ENCODE data around the gene CEMIP.

The CEMIP gene

DNA sequence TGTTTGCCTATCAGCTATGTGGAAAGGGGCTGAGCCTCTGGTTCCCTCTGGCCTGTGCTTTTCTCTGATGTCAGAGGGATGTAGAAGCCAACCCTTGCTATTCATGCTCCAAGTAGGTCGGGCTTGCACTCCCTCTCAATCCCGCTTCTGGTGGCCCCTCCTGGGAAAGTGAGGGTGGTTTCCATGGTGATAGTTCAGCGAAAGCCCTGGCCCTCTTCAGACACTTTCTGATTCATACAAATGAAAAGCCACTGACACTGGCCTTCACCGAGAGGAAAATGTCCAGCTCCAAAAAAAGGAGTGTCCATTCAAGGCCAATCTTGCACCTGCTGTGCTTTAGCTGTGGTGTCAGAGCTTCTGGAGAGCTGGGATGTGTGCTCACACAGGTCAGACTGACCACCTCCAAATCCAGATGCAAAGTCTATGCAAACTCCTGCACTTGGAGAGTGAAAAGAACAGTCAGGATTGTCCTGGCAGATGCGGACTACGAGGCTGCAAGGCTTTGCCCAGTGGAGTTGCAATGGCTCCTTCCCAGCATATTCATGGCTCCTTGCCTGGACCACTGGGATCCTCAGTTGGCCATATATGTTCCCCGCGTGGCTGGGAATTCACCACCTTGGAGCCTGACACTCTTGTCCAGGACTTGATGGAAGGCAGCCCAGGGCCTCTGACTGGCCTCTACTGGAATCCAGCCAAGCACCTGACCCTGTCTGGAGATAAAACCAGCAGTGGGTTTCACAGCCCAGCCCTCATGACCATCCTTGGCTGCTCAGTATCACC lies 96.6 kb downstream of the CEMIP start:
- TF ChIP-seq, protein P1, sequence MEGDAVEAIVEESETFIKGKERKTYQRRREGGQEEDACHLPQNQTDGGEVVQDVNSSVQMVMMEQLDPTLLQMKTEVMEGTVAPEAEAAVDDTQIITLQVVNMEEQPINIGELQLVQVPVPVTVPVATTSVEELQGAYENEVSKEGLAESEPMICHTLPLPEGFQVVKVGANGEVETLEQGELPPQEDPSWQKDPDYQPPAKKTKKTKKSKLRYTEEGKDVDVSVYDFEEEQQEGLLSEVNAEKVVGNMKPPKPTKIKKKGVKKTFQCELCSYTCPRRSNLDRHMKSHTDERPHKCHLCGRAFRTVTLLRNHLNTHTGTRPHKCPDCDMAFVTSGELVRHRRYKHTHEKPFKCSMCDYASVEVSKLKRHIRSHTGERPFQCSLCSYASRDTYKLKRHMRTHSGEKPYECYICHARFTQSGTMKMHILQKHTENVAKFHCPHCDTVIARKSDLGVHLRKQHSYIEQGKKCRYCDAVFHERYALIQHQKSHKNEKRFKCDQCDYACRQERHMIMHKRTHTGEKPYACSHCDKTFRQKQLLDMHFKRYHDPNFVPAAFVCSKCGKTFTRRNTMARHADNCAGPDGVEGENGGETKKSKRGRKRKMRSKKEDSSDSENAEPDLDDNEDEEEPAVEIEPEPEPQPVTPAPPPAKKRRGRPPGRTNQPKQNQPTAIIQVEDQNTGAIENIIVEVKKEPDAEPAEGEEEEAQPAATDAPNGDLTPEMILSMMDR (IDR thresholded peaks at IDR 0.05; ENCODE audit: low read depth, low read length, missing control alignments), result no peak
- no peak for DNase-seq (ENCODE audit: extremely low read depth, low read depth)
- no peak overlapping the region for H3K4me3 ChIP-seq (replicated peaks; ENCODE audit: low read depth, low read length)

DNA sequence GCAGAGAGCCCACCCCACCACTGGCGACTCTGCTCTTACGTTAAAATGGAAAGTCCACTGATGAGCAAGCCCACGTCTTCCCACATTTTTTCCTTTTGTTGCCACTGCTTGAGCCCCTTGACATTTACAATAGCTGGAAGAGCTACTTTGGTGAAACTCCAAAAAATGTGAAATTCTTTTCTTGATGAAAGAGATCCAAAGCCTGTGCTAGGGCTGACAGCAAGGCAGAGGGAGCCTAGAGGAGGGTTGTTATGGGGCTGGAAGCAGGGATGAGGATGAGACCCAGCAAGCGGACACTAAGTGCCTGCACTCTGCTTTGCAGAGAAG lies 97.1 kb downstream of the CEMIP start:
- TF ChIP-seq, protein P1 (IDR thresholded peaks at IDR 0.05; ENCODE audit: low read depth, low read length, missing control alignments), result no peak
- no peak overlapping the region for H3K4me3 ChIP-seq (replicated peaks; ENCODE audit: low read depth, low read length)
- DNase-seq (ENCODE audit: extremely low read depth, low read depth), result no peak

DNA sequence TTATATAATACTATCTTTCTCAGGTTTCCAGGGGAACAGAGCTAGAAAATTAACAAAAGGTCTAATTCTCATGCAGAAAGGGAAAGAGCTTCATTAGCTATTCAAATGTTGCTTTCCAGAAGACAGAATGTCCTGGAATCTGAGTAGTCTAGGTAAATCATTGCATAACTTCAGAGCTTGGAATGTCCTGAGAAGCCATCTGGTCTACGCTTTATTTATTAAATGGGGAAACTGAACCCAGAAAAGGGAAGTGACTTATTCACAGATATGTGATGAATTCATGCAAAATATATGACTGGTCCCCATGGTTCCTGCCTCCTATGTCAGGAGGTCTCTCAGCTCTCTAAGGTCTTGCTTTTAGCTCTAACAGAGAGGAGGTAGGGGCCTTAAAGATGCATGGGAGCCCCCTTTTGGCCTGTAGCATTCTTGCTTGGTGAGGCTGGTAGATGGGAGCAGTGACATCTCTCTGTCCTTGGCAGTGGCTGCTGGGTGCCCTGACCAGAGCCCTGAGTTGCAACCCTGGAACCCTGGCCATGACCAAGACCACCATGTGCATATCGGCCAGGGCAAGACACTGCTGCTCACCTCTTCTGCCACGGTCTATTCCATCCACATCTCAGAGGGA lies 99.2 kb downstream of the CEMIP start:
- TF ChIP-seq, protein P1 (IDR thresholded peaks at IDR 0.05; ENCODE audit: low read depth, low read length, missing control alignments), result no peak
- no peak overlapping the region for H3K4me3 ChIP-seq (replicated peaks; ENCODE audit: low read depth, low read length)
- no peak for DNase-seq (ENCODE audit: extremely low read depth, low read depth)

DNA sequence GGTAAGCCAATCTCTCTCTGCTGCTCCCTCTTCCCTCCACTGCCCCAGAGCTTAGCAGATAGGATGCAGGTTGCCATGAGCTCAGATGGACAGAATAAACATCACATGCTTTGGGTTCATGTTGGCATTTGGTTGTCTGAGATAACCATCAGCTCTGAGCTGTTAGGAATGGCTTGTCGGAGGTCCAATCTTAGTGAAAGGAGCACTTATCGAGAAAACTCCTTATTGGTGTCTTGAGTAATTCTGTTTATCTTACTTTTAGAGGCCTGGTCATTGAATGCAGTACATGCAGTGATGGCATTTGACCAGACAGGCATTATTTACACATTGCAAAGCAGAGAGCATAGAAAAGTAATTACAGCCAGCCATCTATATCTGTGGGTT lies 99.7 kb downstream of the CEMIP start:
- no peak for DNase-seq (ENCODE audit: extremely low read depth, low read depth)
- no peak overlapping the region for H3K4me3 ChIP-seq (replicated peaks; ENCODE audit: low read depth, low read length)
- TF ChIP-seq, protein P1 (IDR thresholded peaks at IDR 0.05; ENCODE audit: low read depth, low read length, missing control alignments), result no peak

DNA sequence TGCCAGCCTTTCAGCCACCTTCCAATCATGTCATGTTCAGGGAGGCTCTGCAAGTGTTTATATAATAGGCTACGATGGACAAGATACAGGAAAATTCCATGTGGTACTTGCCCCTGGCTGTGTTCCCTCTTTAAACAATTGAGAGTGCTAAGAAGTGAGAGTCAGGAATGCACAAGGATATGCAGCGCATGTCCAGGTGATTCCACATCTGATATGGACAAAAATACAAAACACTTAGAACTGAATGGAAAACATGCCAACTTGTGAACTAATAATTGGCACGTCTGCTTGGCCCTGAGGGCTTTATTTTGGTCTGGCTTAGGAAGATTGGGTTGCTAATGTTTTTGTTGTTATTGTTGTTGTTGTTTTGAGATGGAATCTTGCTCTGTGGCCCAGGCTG lies 100.9 kb downstream of the CEMIP start:
- TF ChIP-seq, protein P1 (IDR thresholded peaks at IDR 0.05; ENCODE audit: low read depth, low read length, missing control alignments), result no peak
- DNase-seq (ENCODE audit: extremely low read depth, low read depth), result no peak
- no peak overlapping the region for H3K4me3 ChIP-seq (replicated peaks; ENCODE audit: low read depth, low read length)

DNA sequence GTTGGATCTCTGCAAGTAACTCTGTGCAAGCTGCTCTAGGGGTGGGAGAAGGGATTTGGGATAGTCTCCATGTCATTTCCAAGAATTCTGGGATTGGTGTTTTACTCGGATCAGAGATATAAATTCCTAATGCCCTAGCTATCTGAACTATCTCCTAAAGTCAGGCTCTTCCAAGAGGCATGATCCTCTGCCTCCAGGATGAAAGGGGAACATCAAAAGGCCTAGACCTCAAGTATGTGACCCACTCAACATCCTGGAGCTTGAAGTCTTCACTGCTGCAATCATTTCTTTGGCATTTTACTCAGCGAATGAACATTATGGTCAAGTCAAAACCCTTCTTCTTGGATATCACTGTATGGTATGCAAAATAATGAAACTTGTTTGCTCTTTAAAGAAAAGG lies 104.5 kb downstream of the CEMIP start:
- H3K4me3 ChIP-seq (replicated peaks; ENCODE audit: low read depth, low read length), result no peak overlapping the region
- TF ChIP-seq, protein P1 (IDR thresholded peaks at IDR 0.05; ENCODE audit: low read depth, low read length, missing control alignments), result no peak
- DNase-seq (ENCODE audit: extremely low read depth, low read depth), result no peak
